GM18868 (cell line): ENCODE data around the gene LGR6.
"Not testable (repeated sequence)": the region's sequence is repeated elsewhere in the genome, so short reads cannot be mapped to it uniquely, and the experiment has no call there.

Source experiments
- ATAC-seq: cut with Tn5 transposase; IDR thresholded peaks from one replicate; pipeline ENCODE4 v1.9.1; 2021; ENCODE audit warnings: mild to moderate bottlenecking, moderate library complexity; ENCODE audit not compliant: unreplicated experiment

The LGR6 gene

GRCh38 chr1:202237052-202237451 lies 43.5 kb downstream of the LGR6 start:
- no peak for ATAC-seq

- no peak for ATAC-seq
Measured at GRCh38 chr1:202238914-202239313, 45.3 kb downstream of the LGR6 start.

GRCh38 chr1:202240226-202240625 lies 46.6 kb downstream of the LGR6 start:
- not testable (repeated sequence) for ATAC-seq

- no peak for ATAC-seq
Measured at GRCh38 chr1:202240956-202241355, 47.4 kb downstream of the LGR6 start.

GRCh38 chr1:202241376-202242079 lies 47.9 kb downstream of the LGR6 start:
- no peak for ATAC-seq

- no peak for ATAC-seq
Measured at GRCh38 chr1:202242080-202242419, 48.5 kb downstream of the LGR6 start.

GRCh38 chr1:202243006-202243405 lies 49.4 kb downstream of the LGR6 start:
- no peak for ATAC-seq

- ATAC-seq, result no peak
Measured at GRCh38 chr1:202244841-202245261, 51.3 kb downstream of the LGR6 start.

GRCh38 chr1:202245391-202245790 lies 51.8 kb downstream of the LGR6 start:
- ATAC-seq, result no peak

GRCh38 chr1:202247104-202247503 lies 53.5 kb downstream of the LGR6 start:
- no peak for ATAC-seq

GRCh38 chr1:202247837-202248795 lies 54.5 kb downstream of the LGR6 start:
- ATAC-seq, result no peak

GRCh38 chr1:202248861-202249260 lies 55.3 kb downstream of the LGR6 start:
- ATAC-seq, result no peak

GRCh38 chr1:202249436-202249835 lies 55.8 kb downstream of the LGR6 start:
- no peak for ATAC-seq

GRCh38 chr1:202249846-202250245 lies 56.2 kb downstream of the LGR6 start:
- no peak for ATAC-seq

- no peak for ATAC-seq
Measured at GRCh38 chr1:202250982-202251381, 57.4 kb downstream of the LGR6 start.

GRCh38 chr1:202251424-202252256 lies 58.0 kb downstream of the LGR6 start:
- ATAC-seq, result no peak

GRCh38 chr1:202252271-202252670 lies 58.7 kb downstream of the LGR6 start:
- no peak for ATAC-seq

- no peak for ATAC-seq
Measured at GRCh38 chr1:202254454-202255252, 61.1 kb downstream of the LGR6 start.

- ATAC-seq, result no peak
Measured at GRCh38 chr1:202255343-202255742, 61.7 kb downstream of the LGR6 start.

- ATAC-seq, result no peak
Measured at GRCh38 chr1:202259705-202260104, 66.1 kb downstream of the LGR6 start.
